Fibroblast of the aortic adventitia (primary cell): ENCODE data around the gene ADAMTS12. TPM values are rescaled to one million over a fixed set of nuclear protein-coding genes. Genes with fewer than 3 reads are reported as not detected.

ENCODE experiments used
- DNase-seq: peaks from one replicate; pipeline ENCODE4 v3.0.0-alpha.2; 2010; ENCODE audit warnings: low read depth
- H3K4me3 ChIP-seq: 2 replicates; pipeline ENCODE4 v1.5.1; 2011; ENCODE audit warnings: low read depth, mild to moderate bottlenecking, control low read depth, low read length, moderate library complexity
- small RNA-seq: library from RNA; depleted of rRNA; stranded (forward); fragments of <200 nt; gene quantifications from one replicate; pipeline ENCODE3, GENCODE V24; 2012
- total RNA-seq: library from RNA; depleted of rRNA; stranded (reverse); fragments of >200 nt; gene quantifications from 2 replicates; pipeline ENCODE4 v1.2.3, GENCODE V29; 2012; ENCODE audit warnings: low replicate concordance
- TF ChIP-seq, protein P1 (sequence below): IDR thresholded peaks from 2 replicates; pipeline ENCODE4 v1.5.1; 2011; ENCODE audit warnings: mild to moderate bottlenecking, low read length, control low read depth, inconsistent platforms; ENCODE audit not compliant: insufficient read depth

ADAMTS12 gene
- total RNA-seq, 1 donor = 13.0 TPM

DNA sequence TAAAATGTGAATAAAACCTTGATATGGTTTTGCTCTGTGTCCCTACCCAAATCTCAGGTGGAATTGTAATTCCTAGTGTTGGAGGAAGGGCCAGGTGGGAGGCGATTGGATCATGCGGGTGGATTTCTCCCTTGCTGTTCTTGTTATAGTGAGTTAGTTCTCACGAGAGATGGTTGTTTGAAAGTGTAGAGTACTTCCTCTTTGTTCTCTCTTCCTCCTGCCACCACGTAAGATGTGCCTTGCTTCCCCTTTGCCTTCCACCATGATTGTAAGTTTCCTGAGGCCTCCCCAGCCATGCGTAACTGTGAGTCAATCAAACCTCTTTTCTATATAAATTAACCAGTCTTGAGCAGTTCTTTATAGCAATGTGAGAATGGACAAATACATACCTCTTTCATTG is 416.1 kb downstream of the ADAMTS12 start:
- TF ChIP-seq, protein P1, sequence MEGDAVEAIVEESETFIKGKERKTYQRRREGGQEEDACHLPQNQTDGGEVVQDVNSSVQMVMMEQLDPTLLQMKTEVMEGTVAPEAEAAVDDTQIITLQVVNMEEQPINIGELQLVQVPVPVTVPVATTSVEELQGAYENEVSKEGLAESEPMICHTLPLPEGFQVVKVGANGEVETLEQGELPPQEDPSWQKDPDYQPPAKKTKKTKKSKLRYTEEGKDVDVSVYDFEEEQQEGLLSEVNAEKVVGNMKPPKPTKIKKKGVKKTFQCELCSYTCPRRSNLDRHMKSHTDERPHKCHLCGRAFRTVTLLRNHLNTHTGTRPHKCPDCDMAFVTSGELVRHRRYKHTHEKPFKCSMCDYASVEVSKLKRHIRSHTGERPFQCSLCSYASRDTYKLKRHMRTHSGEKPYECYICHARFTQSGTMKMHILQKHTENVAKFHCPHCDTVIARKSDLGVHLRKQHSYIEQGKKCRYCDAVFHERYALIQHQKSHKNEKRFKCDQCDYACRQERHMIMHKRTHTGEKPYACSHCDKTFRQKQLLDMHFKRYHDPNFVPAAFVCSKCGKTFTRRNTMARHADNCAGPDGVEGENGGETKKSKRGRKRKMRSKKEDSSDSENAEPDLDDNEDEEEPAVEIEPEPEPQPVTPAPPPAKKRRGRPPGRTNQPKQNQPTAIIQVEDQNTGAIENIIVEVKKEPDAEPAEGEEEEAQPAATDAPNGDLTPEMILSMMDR = no peak
- no peak overlapping the region for H3K4me3 ChIP-seq
- no peak for DNase-seq

DNA sequence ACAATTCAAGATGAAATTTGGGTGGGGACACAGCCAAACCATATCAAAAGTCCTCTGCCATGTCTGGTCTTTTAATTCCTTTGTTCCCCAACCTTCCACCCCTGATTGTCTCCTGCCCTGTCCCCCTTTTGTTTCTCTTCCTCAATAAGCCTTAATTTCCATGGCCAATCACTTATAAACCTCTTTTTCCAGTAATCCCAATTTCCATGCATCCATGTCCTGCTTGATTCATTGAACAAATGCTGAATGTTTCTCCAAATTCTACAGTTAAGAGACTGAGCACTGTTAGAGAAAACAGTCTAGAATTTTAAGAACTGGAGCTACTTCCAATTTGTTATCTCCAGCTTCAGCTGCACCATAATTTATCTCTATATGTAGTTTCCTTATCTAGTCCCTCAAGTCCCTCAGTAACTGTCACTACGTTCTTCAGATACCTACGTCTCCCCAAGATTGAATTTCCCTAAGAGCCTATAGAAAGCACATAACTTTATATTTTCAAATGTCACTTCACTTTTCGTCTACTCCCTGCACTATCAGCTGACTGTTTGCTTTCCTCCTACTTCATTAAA is 416.8 kb downstream of the ADAMTS12 start:
- TF ChIP-seq, protein P1 = no peak
- no peak for DNase-seq
- no peak overlapping the region for H3K4me3 ChIP-seq

DNA sequence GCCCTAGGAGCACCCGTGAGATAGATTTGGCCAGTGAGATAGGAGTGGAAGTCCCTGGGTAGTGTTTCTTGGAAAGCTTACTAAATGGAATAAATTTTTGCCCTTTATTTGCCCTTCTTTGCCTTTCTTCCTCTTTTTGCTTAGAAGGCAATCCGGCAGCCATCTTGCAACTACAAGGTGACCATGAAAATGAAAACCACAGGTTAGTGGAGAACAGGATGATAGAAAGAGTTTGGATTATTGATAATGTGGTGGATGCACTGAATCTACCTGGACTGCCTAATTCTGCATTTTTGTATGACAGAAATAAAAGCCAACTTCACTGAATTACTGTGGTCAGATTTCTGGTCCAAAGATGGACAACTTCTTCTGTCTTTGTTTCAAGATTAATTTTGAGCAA is 417.8 kb downstream of the ADAMTS12 start:
- TF ChIP-seq, protein P1 = no peak
- no peak overlapping the region for H3K4me3 ChIP-seq
- no peak for DNase-seq

Small RNA genes lying within 50 kb of the gene (small RNA-seq; reads per million reads assigned to genes)
- gene RNU6-923P = not detected

Other genes with a start within 250 kb of the ADAMTS12 start
- gene RXFP3, start 44.4 kb upstream of the ADAMTS12 start, total RNA-seq = not detected in 2 replicates
- gene SLC45A2, start 92.7 kb upstream of the ADAMTS12 start, total RNA-seq = 0.09 TPM in 1 of 2 replicates, not detected in the other
- gene AMACR, start 116.1 kb upstream of the ADAMTS12 start, total RNA-seq = 10.7 and 19.1 TPM in 2 replicates
- 1.9 and 8.3 TPM in 2 replicates for gene C1QTNF3, start 151.2 kb upstream of the ADAMTS12 start, total RNA-seq